K562 (cell line): Measurements from ENCODE around the gene SCNN1B. TPM values are rescaled to one million over a fixed set of nuclear protein-coding genes. Genes with fewer than 3 reads are reported as not detected.

Source experiments
- ATAC-seq: fragments of 200-7000 bp; cut with Tn5 transposase; 3 replicates; pipeline ENCODE4 v1.9.1; 2020; ENCODE audit warnings: moderate library complexity
- BruUV-seq: library from RNA; stranded (reverse); fragments of 400-500 nt; replicated peaks from 2 replicates; lab custom pipeline; 2021; lab: Mats Ljungman, UMichigan
- CTCF ChIA-PET: fragments of 300-600 bp; formaldehyde crosslinking; extraction: SDS; loops from one replicate; lab custom pipeline; 2021; ENCODE audit warnings: low intra/inter-chr PET ratio; lab: Yijun Ruan, JAX
- POLR2A ChIA-PET: fragments of 300-600, 350-650 bp; sonication (Branson Sonifier 250); formaldehyde crosslinking; extraction: SDS; loops from one replicate; lab custom pipeline; 2021; ENCODE audit warnings: antibody characterized with exemption, inconsistent platforms; lab: Yijun Ruan, JAX
- DNase-seq, 4 experiments: peaks; one replicate each; pipeline versions ENCODE4 v3.0.0 to v3.0.0-alpha.2; 2011 to 2018; ENCODE audit warnings: low spot score in 3 of 4, mixed read lengths in 3 of 4; ENCODE audit errors: extremely low read depth in 1 of 4
- FAIRE-seq: peaks from 2 replicates; lab custom pipeline; 2011; peaks lifted over from hg19 to GRCh38; lab: Jason Lieb, UNC
- H2AFZ ChIP-seq: 2 replicates; pipeline ENCODE4 v1.6.0; 2011; ENCODE audit warnings: low read depth, low read length, control low read depth, inconsistent platforms
- H3K27ac ChIP-seq: fragments of 200-600 bp; 3 replicates; pipeline ENCODE4 v1.8.0; 2011; ENCODE audit warnings: low read depth, mild to moderate bottlenecking, control low read depth, inconsistent platforms, low read length, moderate library complexity, mixed read lengths; ENCODE audit errors: extremely low read depth
- H3K27me3 ChIP-seq, 2 experiments: fragments of 300-600 bp in 1 of 2; 2 replicates in 1 of 2; 3 replicates in 1 of 2; pipeline versions ENCODE4 v1.6.0 to v1.8.0; 2011; ENCODE audit warnings: inconsistent platforms in 2 of 2, low read length in 2 of 2, mild to moderate bottlenecking in 1 of 2, mixed read lengths in 1 of 2, moderate library complexity in 1 of 2; ENCODE audit not compliant: control insufficient read depth in 2 of 2, insufficient read depth in 2 of 2
- H3K36me3 ChIP-seq: fragments of 300-600 bp; 3 replicates; pipeline ENCODE4 v1.8.0; 2011; ENCODE audit warnings: mild to moderate bottlenecking, low read length, inconsistent platforms; ENCODE audit not compliant: control insufficient read depth, insufficient read depth
- H3K4me1 ChIP-seq, 2 experiments: fragments of 200-600 bp in 1 of 2; replicated peaks in 1 of 2; 2 replicates in 1 of 2; 3 replicates in 1 of 2; pipeline versions ENCODE4 v1.5.1 to v1.8.0; 2011; ENCODE audit warnings: inconsistent platforms in 2 of 2, low read length in 2 of 2, mild to moderate bottlenecking in 1 of 2, mixed read lengths in 1 of 2, moderate library complexity in 1 of 2; ENCODE audit not compliant: control insufficient read depth in 2 of 2, insufficient read depth in 2 of 2
- H3K4me2 ChIP-seq: 2 replicates; pipeline ENCODE4 v1.6.1; 2011; ENCODE audit warnings: low read length, control low read depth, inconsistent platforms, mixed read lengths; ENCODE audit not compliant: insufficient read depth
- H3K4me3 ChIP-seq: fragments of 200-600 bp; sonication (generic), shearing (Covaris generic); 2 replicates; pipeline ENCODE4 v1.5.1; 2016; ENCODE audit warnings: control low read depth, inconsistent platforms
- H3K79me2 ChIP-seq: fragments of 200-600 bp; 3 replicates; pipeline ENCODE4 v1.8.0; 2011; ENCODE audit warnings: low read length, inconsistent platforms; ENCODE audit not compliant: control insufficient read depth, insufficient read depth
- H3K9ac ChIP-seq, 2 experiments: 2 replicates each; pipeline versions ENCODE4 v1.6.0 to v1.6.1; 2011; ENCODE audit warnings: low read depth in 2 of 2, low read length in 2 of 2, control low read depth in 1 of 2, inconsistent platforms in 1 of 2, mild to moderate bottlenecking in 1 of 2, mixed read lengths in 1 of 2; ENCODE audit not compliant: insufficient read depth in 1 of 2
- H3K9me1 ChIP-seq: one replicate; pipeline ENCODE4 v1.6.0; 2011; ENCODE audit warnings: inconsistent platforms, mild to moderate bottlenecking, low read length, moderate library complexity; ENCODE audit not compliant: control insufficient read depth, insufficient read depth
- H3K9me3 ChIP-seq: replicated peaks from 2 replicates; pipeline ENCODE4 v1.5.1; 2011; ENCODE audit warnings: low read depth, low read length, inconsistent platforms; ENCODE audit not compliant: control insufficient read depth, insufficient read depth
- H4K20me1 ChIP-seq: replicated peaks from 2 replicates; pipeline ENCODE4 v1.6.1; 2011; ENCODE audit warnings: low read length, inconsistent platforms, mixed read lengths; ENCODE audit not compliant: control insufficient read depth, insufficient read depth
- ATF7 ChIP-seq: fragments of 450-650 bp; IDR thresholded peaks from 2 replicates; pipeline ENCODE4 v1.7.1; 2014; ENCODE audit warnings: mild to moderate bottlenecking, moderate library complexity
- CBFA2T3 ChIP-seq: fragments of 450-650 bp; IDR thresholded peaks from 2 replicates; pipeline ENCODE4 v1.6.1; 2017
- DACH1 ChIP-seq: fragments of 450-650 bp; IDR thresholded peaks from 2 replicates; pipeline ENCODE4 v1.6.1; 2018; ENCODE audit not compliant: partially characterized antibody
- ETV6 ChIP-seq, 3 experiments: fragments of 150-350 bp in 1 of 3; sonication (generic) in 1 of 3; formaldehyde crosslinking in 1 of 3; IDR thresholded peaks; 2 replicates each; pipeline versions ENCODE4 v1.6.1 to v1.8.0; 2014 to 2022; ENCODE audit warnings: borderline replicate concordance in 2 of 3, low read depth in 2 of 3, antibody characterized with exemption in 1 of 3, low read length in 1 of 3, mild to moderate bottlenecking in 1 of 3, missing genetic modification reagents in 1 of 3
- GATAD2B ChIP-seq: fragments of 450-650 bp; IDR thresholded peaks from 2 replicates; pipeline ENCODE4 v1.6.1; 2017; ENCODE audit warnings: mild to moderate bottlenecking, borderline replicate concordance
- HMGN3 ChIP-seq: IDR thresholded peaks from 2 replicates; pipeline ENCODE4 v1.6.1; 2011; ENCODE audit warnings: borderline replicate concordance, low read depth, mild to moderate bottlenecking, mixed read lengths, low read length; ENCODE audit not compliant: insufficient read length; ENCODE audit errors: extremely low read depth
- KLF10 ChIP-seq: fragments of 250-450 bp; sonication (Bioruptor Pico); IDR thresholded peaks from 2 replicates; pipeline ENCODE4 v1.6.1; 2021; ENCODE audit warnings: matching md5 sums
- MAFG ChIP-seq: fragments of 450-650 bp; conservative IDR thresholded peaks from 2 replicates; pipeline ENCODE4 v1.6.1; 2016; ENCODE audit warnings: missing genetic modification characterization, missing compliant biosample characterization
- NONO ChIP-seq, 2 experiments: fragments of 200-400 bp in 1 of 2; fragments of 450-650 bp in 1 of 2; formaldehyde crosslinking in 1 of 2; IDR thresholded peaks; 2 replicates each; pipeline ENCODE4 v1.6.1; 2017; ENCODE audit warnings: low read depth in 2 of 2, mild to moderate bottlenecking in 2 of 2, moderate library complexity in 2 of 2, low read length in 1 of 2
- PTBP1 ChIP-seq: fragments of 200-400 bp; formaldehyde crosslinking; IDR thresholded peaks from 2 replicates; pipeline ENCODE4 v1.6.1; 2017; ENCODE audit warnings: low read depth, low read length
- TARDBP ChIP-seq: fragments of 450-650 bp; IDR thresholded peaks from 2 replicates; pipeline ENCODE4 v1.6.1; 2016
- ZNF175 ChIP-seq: fragments of 200-800 bp; sonication (Bioruptor generic); IDR thresholded peaks from 2 replicates; pipeline ENCODE4 v1.6.1; 2016; ENCODE audit warnings: low read depth, mild to moderate bottlenecking, missing genetic modification characterization, missing compliant biosample characterization
- ZNF282 ChIP-seq: sonication (generic); formaldehyde crosslinking; IDR thresholded peaks from 2 replicates; pipeline ENCODE4 v1.8.1; 2023; ENCODE audit warnings: missing genetic modification reagents
- WGBS: fragments of 100-300 bp; shearing (Covaris generic); methylation state at CpG from one replicate; pipeline ENCODE4 v1.1.6; 2016; ENCODE audit warnings: low coverage, mixed read lengths; ENCODE audit not compliant: insufficient coverage; ENCODE audit errors: missing lambda C conversion rate; 5-methylcytosine and 5-hydroxymethylcytosine counted together
- in situ Hi-C: fragments of 300-500 bp; cut with MboI; formaldehyde crosslinking; loops from 4 replicates; pipeline ENCODE4 v1.15.0; 2018; ENCODE audit warnings: inconsistent platforms, mixed read lengths
- intact Hi-C: fragments of 100-400 bp; cut with micrococcal nuclease; formaldehyde crosslinking; loops from 2 replicates; pipeline ENCODE4 v1.14.2; 2022
- polyA plus RNA-seq, 8 experiments: library from polyadenylated mRNA; depleted of rRNA in 4 of 8; stranded (reverse) in 5 of 8; unstranded in 3 of 8; fragments of >200 nt; fragmentation: Nextera tagmentation in 2 of 8; fragmentation: Illumina TruSeq in 1 of 8; extraction: Ambion mirVana in 2 of 8; extraction: Trizol in 1 of 8; gene quantifications; 2 replicates each; pipeline versions ENCODE4 v1.2.1 to v1.2.3, GENCODE V29; 2011 to 2014; ENCODE audit warnings: inconsistent platforms in 1 of 8, missing spikeins in 1 of 8
- total RNA-seq, 7 experiments: library from RNA; depleted of rRNA in 6 of 7; stranded (reverse); fragments of >200 nt in 6 of 7; fragmentation: Illumina TruSeq in 2 of 7; extraction: Trizol in 2 of 7; gene quantifications; 2 replicates each; pipeline versions ENCODE4 v1.2.1 to v1.2.3, GENCODE V29; 2011 to 2021; ENCODE audit warnings: low replicate concordance in 1 of 7
- TF ChIP-seq, protein P1 (sequence below), 2 experiments: IDR thresholded peaks in 1 of 2; conservative IDR thresholded peaks in 1 of 2; 2 replicates each; pipeline ENCODE4 v1.6.1; 2016; ENCODE audit warnings: low read depth in 2 of 2, mild to moderate bottlenecking in 1 of 2, missing compliant biosample characterization in 1 of 2, missing genetic modification characterization in 1 of 2, moderate library complexity in 1 of 2
- TF ChIP-seq, protein P2 (sequence below): sonication (generic); formaldehyde crosslinking; IDR thresholded peaks from 2 replicates; pipeline ENCODE4 v1.8.0; 2022; ENCODE audit warnings: mild to moderate bottlenecking, missing genetic modification reagents
- TF ChIP-seq, protein P3 (sequence below): fragments of 250-450 bp; sonication (Bioruptor Pico); IDR thresholded peaks from 2 replicates; pipeline ENCODE4 v1.5.0; 2021; ENCODE audit warnings: mild to moderate bottlenecking, moderate library complexity

The SCNN1B gene
- total and polyA plus RNA-seq, 9 of the 15 experiments (the other 6 are each of a cell fraction or from before 2014, with no cell fraction given), result not detected

DNA sequence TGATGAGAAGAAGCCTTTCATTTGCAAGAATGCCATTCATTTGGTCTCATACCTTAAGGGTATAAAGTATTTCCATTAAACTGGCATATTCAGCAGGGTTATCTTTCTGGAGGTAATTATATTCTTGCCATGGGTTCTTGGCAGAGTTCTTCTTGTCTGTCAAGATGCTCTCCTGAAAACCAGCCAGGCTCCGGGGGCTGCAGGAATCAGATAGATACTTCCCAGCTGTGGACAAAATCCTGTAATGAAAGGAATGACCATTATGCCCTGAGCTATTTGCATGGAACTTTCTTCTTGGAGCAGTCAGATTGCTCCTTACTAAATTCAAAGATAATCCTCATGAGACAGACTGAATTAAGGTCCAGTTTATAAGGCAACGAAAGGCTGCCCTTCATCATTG is 103.9 kb downstream of the SCNN1B start:
- no peaks in the 10 kb centered on the region for H3K9me1 ChIP-seq
- DNase-seq (no peak), ATAC-seq (no peak), FAIRE-seq (no peak)
- peaks cover 5% of the 10 kb centered on the region; the same call in 1 of the 2 replicates for H4K20me1 ChIP-seq
- in situ Hi-C loops, result no loop called here
- peaks cover 63% of the 10 kb centered on the region; the same call in 2 of the 3 replicates for H3K36me3 ChIP-seq
- H3K4me3 ChIP-seq, result no peak overlapping the region
- ChIA-PET CTCF (no interaction called here), POLR2A (no interaction called here)
- no TSS peak for BruUV-seq
- no peak overlapping the region for H2AFZ ChIP-seq
- H3K9me3 ChIP-seq, result no peaks in the 10 kb centered on the region
- H3K4me1 ChIP-seq, result no peaks in the 10 kb centered on the region
- H3K27me3 ChIP-seq, result no peaks in the 10 kb centered on the region
- no peaks in the 10 kb centered on the region for H3K79me2 ChIP-seq
- H3K4me2 ChIP-seq, result no peak overlapping the region
- H3K9ac ChIP-seq, result no peak overlapping the region
- H3K27ac ChIP-seq, result no peak overlapping the region
- intact Hi-C loops, result no loop called here
- WGBS, result 81% methylated on average over 2 of the region's 2 CpGs
- no peak for TF ChIP-seq MAFG (tag)
- no peak for TF ChIP-seq ATF7
- TF ChIP-seq DACH1, result no peak
- TF ChIP-seq, protein P1, sequence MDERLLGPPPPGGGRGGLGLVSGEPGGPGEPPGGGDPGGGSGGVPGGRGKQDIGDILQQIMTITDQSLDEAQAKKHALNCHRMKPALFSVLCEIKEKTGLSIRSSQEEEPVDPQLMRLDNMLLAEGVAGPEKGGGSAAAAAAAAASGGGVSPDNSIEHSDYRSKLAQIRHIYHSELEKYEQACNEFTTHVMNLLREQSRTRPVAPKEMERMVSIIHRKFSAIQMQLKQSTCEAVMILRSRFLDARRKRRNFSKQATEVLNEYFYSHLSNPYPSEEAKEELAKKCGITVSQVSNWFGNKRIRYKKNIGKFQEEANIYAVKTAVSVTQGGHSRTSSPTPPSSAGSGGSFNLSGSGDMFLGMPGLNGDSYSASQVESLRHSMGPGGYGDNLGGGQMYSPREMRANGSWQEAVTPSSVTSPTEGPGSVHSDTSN (CRISPR knock-in tag; IDR thresholded peaks at IDR 0.05; ENCODE audit: low read depth), result no peak
- TF ChIP-seq, protein P1 (tag; conservative IDR thresholded peaks at IDR 0.05; ENCODE audit: low read depth), result no peak
- TF ChIP-seq GATAD2B, result no peak
- TF ChIP-seq KLF10, result no peak
- no peak for TF ChIP-seq ZNF282 (CRISPR knock-in tag)
- TF ChIP-seq, protein P2, sequence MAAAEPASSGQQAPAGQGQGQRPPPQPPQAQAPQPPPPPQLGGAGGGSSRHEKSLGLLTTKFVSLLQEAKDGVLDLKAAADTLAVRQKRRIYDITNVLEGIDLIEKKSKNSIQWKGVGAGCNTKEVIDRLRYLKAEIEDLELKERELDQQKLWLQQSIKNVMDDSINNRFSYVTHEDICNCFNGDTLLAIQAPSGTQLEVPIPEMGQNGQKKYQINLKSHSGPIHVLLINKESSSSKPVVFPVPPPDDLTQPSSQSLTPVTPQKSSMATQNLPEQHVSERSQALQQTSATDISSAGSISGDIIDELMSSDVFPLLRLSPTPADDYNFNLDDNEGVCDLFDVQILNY (CRISPR knock-in tag), result no peak
- no peak for TF ChIP-seq NONO (IDR thresholded peaks at IDR 0.05; ENCODE audit: low read depth in 2 of 2, low read length in 1 of 2)
- no peak for TF ChIP-seq PTBP1
- TF ChIP-seq, protein P3, sequence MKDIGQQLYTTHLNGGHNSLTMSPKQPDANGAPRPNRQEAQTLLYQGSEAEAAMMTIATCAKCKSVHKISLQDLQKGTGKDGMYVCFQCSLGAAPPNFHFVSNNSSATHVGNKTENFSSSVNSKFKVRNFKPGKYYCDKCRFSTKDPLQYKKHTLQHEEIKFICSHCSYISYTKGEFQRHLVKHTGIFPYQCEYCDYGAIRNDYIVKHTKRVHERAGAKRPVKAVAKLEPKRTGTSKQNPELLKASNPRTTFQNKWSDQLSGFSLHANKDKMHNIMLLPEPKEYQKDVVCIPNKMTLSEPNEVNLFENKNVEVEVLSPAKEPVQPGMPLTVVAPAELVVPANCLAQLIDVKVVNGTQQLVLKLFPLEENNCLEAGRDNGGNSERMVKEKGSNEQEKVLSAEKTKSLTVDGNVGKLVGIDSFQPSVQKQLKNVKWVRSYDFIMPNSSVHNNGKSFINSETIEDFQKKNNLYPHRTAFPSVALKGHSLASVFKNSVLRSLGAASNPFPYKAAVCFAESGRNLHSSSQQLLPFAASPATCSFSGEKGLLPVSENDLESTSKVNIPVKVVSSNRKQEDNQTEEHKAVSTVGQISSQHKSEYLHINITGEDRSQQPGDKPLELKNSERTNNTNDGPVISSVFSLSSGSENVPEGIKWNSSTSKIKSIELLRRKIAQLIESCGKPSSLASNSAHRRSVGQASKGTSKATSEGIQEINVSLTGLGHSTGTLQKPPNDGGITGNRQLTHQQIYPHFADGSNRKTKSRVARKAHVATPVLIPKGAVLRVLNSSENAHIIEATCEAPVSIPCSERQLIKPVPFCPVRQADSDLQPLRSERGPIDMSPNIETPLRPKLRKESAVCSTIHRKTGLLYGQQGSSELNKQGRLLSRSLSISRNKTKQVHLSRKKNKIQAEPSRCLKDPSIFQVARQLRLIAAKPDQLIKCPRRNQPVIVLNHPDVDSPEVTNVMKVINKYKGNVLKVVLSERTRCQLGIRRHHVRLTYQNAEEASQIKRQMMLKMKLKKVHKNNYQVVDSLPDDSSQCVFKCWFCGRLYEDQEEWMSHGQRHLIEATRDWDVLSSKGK (CRISPR knock-in tag), result no peak
- TF ChIP-seq CBFA2T3, result no peak
- TF ChIP-seq ZNF175 (CRISPR knock-in tag), result no peak
- TF ChIP-seq HMGN3, result no peak
- no peak for TF ChIP-seq TARDBP
- TF ChIP-seq ETV6 (IDR thresholded peaks at IDR 0.05; ENCODE audit: borderline replicate concordance in 1 of 2, low read depth in 2 of 2, low read length in 1 of 2), result no peak
- no peak for TF ChIP-seq ETV6 (CRISPR knock-in tag; IDR thresholded peaks at IDR 0.05; ENCODE audit: borderline replicate concordance)
